ENCODE measurements around the gene OLA1. TPM values are rescaled to one million over a fixed set of nuclear protein-coding genes. Genes with fewer than 3 reads are reported as not detected.
"Not testable (repeated sequence)": the region's sequence is repeated elsewhere in the genome, so short reads cannot be mapped to it uniquely, and the experiment has no call there.

The OLA1 gene
- 10 to 100 TPM; 63.4 to 82.1 TPM for total RNA-seq
- long read RNA-seq, full-length matches to known transcripts: 124 of 133 reads
- long read RNA-seq, partial matches to known transcripts: 6 of 133 reads
- long read RNA-seq, other reads (novel, unspliced or antisense): 3 of 133 reads

- ATAC-seq (peak; percentile 100), DNase-seq (peak; percentile 96)
- intact Hi-C loops (cut with DNase I): no loop called here
Measured at GRCh38 chr2:174248187-174248997, at the start of gene OLA1. Gene OLA1, minus strand, starts transcription at chr2:174248532. Its CDS starts 1,717 bp downstream, at chr2:174246815.

- intact Hi-C loops (cut with DNase I): no loop called here
- ATAC-seq (no peak), DNase-seq (no peak)
Measured at GRCh38 chr2:174292908-174293307, 44.6 kb upstream of the OLA1 start.

GRCh38 chr2:174286172-174286571, 37.8 kb upstream of the OLA1 start:
- intact Hi-C loops (cut with DNase I): no loop called here
- ATAC-seq (no peak), DNase-seq (no peak)

- intact Hi-C loops (cut with DNase I): no loop called here
- ATAC-seq (no peak), DNase-seq (no peak)
Measured at GRCh38 chr2:174282441-174282840, 34.1 kb upstream of the OLA1 start.

- ATAC-seq (no peak), DNase-seq (no peak)
- intact Hi-C loops (cut with DNase I): no loop called here
Measured at GRCh38 chr2:174281736-174282135, 33.4 kb upstream of the OLA1 start.

GRCh38 chr2:174280596-174280995, 32.3 kb upstream of the OLA1 start:
- intact Hi-C loops (cut with DNase I): no loop called here
- ATAC-seq (no peak), DNase-seq (no peak)

- DNase-seq; intact Hi-C loops (cut with DNase I); ATAC-seq: not testable (repeated sequence)
Measured at GRCh38 chr2:174270263-174270662, 21.9 kb upstream of the OLA1 start.

- DNase-seq: no peak
- intact Hi-C loops (cut with DNase I): no loop called here
- ATAC-seq: no peak
Measured at GRCh38 chr2:174266288-174266687, 18.0 kb upstream of the OLA1 start.

GRCh38 chr2:174263997-174264396, 15.7 kb upstream of the OLA1 start:
- intact Hi-C loops (cut with DNase I): no loop called here
- no peak for ATAC-seq
- DNase-seq: no peak

- ATAC-seq (peak in 1 of 2 donors; percentile 37), DNase-seq (no peak)
- intact Hi-C loops (cut with DNase I): no loop called here
Measured at GRCh38 chr2:174259981-174260380, 11.6 kb upstream of the OLA1 start.

- intact Hi-C loops (cut with DNase I): no loop called here
- DNase-seq (no peak), ATAC-seq (no peak)
Measured at GRCh38 chr2:174254267-174254666, 5.9 kb upstream of the OLA1 start.

GRCh38 chr2:174248998-174249592, 763 bp upstream of the OLA1 start:
- intact Hi-C loops (cut with DNase I): no loop called here
- no peak for ATAC-seq

GRCh38 chr2:174247474-174248186, 702 bp downstream of the OLA1 start:
- intact Hi-C loops (cut with DNase I): no loop called here
- peak; percentile 1 to 22 for ATAC-seq
- DNase-seq: no peak

More at GRCh38 chr2:174248998-174249592, 763 bp upstream of the OLA1 start:
- no peak for DNase-seq

GRCh38 chr2:174246944-174247381, 1.4 kb downstream of the OLA1 start:
- DNase-seq (peak; percentile 23), ATAC-seq (no peak)
- intact Hi-C loops (cut with DNase I): no loop called here

- DNase-seq; intact Hi-C loops (cut with DNase I); ATAC-seq: not testable (repeated sequence)
Measured at GRCh38 chr2:174245628-174246027, 2.7 kb downstream of the OLA1 start.

GRCh38 chr2:174245065-174245464, 3.3 kb downstream of the OLA1 start:
- ATAC-seq: no peak
- intact Hi-C loops (cut with DNase I): no loop called here
- no peak for DNase-seq

- no peak for ATAC-seq
- no peak for DNase-seq
- intact Hi-C loops (cut with DNase I): no loop called here
Measured at GRCh38 chr2:174243812-174244211, 4.5 kb downstream of the OLA1 start.

- intact Hi-C loops (cut with DNase I): no loop called here
- ATAC-seq (no peak), DNase-seq (no peak)
Measured at GRCh38 chr2:174240097-174240496, 8.2 kb downstream of the OLA1 start.

- intact Hi-C loops (cut with DNase I): no loop called here
- ATAC-seq (no peak), DNase-seq (no peak)
Measured at GRCh38 chr2:174236429-174236828, 11.9 kb downstream of the OLA1 start.

- intact Hi-C loops (cut with DNase I): no loop called here
- DNase-seq (no peak), ATAC-seq (no peak)
Measured at GRCh38 chr2:174235680-174236079, 12.7 kb downstream of the OLA1 start.
